Upper lobe of left lung (tissue), 4 donors: Measurements from ENCODE around the gene ADI1.
"Not testable (repeated sequence)": the region's sequence is repeated elsewhere in the genome, so short reads cannot be mapped to it uniquely, and the experiment has no call there.

Experiments
- CTCF ChIP-seq, 6 experiments: fragments of 450-650 bp in 4 of 6; fragments of 200-600 bp in 2 of 6; sonication (generic) in 2 of 6; IDR thresholded peaks; one replicate each; pipeline ENCODE4 v1.5.1; 2016 to 2019; ENCODE audit warnings: antibody characterized with exemption in 6 of 6
- POLR2A ChIP-seq, 4 donors: fragments of 450-650 bp; IDR thresholded peaks; one replicate each; pipeline ENCODE4 v1.5.1; 2016 to 2017; ENCODE audit warnings: antibody characterized with exemption in 4 of 4, mild to moderate bottlenecking in 2 of 4

- not testable (repeated sequence) for TF ChIP-seq CTCF, POLR2A (IDR thresholded peaks at IDR 0.05)
Observed at GRCh38 chr2:3496708-3497080, 22.6 kb downstream of the ADI1 start.
